T-helper 1 cell treated with Interleukin-12 subunit alpha and Interleukin-12 subunit beta and Interleukin-4 antibody, amounts not matched to agents 30 ng/mL and 1 ng/mL, for 36 hours (primary cell): ENCODE measurements around the gene COL7A1. TPM values are rescaled to one million over a fixed set of nuclear protein-coding genes. Genes with fewer than 3 reads are reported as not detected.

Source experiments
- intact Hi-C: fragments of 100-400 bp; cut with micrococcal nuclease; formaldehyde crosslinking; loops from one replicate; pipeline ENCODE4 v1.15.1; 2024
- total RNA-seq: library from RNA; stranded (reverse); gene quantifications from 2 replicates; pipeline ENCODE4 v1.2.3, GENCODE V29; 2022

Gene COL7A1
- 1.4 and 1.9 TPM in 2 replicates for total RNA-seq

GRCh38 chr3:48595075-48595525, at the start of gene COL7A1:
COL7A1 (minus strand) TSS chr3:48595329; CDS start chr3:48595159, 170 bp downstream.
- intact Hi-C loops: no loop called here

GRCh38 chr3:48642605-48643004, 47.5 kb upstream of the COL7A1 start:
- intact Hi-C loops: no loop called here

- intact Hi-C loops: no loop called here
Measured at GRCh38 chr3:48641396-48641795, 46.3 kb upstream of the COL7A1 start.

- intact Hi-C loops: loop anchor here (10.0 kb wide), 1 partner anchor 165 kb away; no protein-coding TSS in a partner anchor
Measured at GRCh38 chr3:48639944-48640606, 44.9 kb upstream of the COL7A1 start.

GRCh38 chr3:48637305-48637704, 42.2 kb upstream of the COL7A1 start:
- intact Hi-C loops: loop anchor here (10.0 kb wide), 1 partner anchor 163 kb away; no protein-coding TSS in a partner anchor

- intact Hi-C loops: loop anchor here (10.0 kb wide), 1 partner anchor 161 kb away; no protein-coding TSS in a partner anchor
Measured at GRCh38 chr3:48636149-48636655, 41.1 kb upstream of the COL7A1 start.

- intact Hi-C loops: loop anchor here (1.0 to 10.0 kb wide), 9 partner anchors 21 to 447 kb away; partner anchors contain the start of genes CDC25A, IP6K2 and UQCRC1
Measured at GRCh38 chr3:48635222-48636021, 40.3 kb upstream of the COL7A1 start, which contains the start of gene SLC26A6. SLC26A6 (minus strand) TSS chr3:48635461; CDS start chr3:48635393, 68 bp downstream.

GRCh38 chr3:48634661-48635221, 39.6 kb upstream of the COL7A1 start:
- intact Hi-C loops: loop anchor here (1.0 to 10.0 kb wide), 9 partner anchors 22 to 446 kb away; partner anchors contain the start of genes CDC25A, IP6K2 and UQCRC1

GRCh38 chr3:48633743-48634142, 38.6 kb upstream of the COL7A1 start:
- intact Hi-C loops: loop anchor here (10.0 kb wide), 1 partner anchor 159 kb away; no protein-coding TSS in a partner anchor

- intact Hi-C loops: loop anchor here (10.0 kb wide), 1 partner anchor 158 kb away; no protein-coding TSS in a partner anchor
Measured at GRCh38 chr3:48633256-48633655, 38.1 kb upstream of the COL7A1 start.

- intact Hi-C loops: loop anchor here (10.0 kb wide), 1 partner anchor 157 kb away; no protein-coding TSS in a partner anchor
Measured at GRCh38 chr3:48631516-48632448, 36.7 kb upstream of the COL7A1 start.

GRCh38 chr3:48630833-48631232, 35.7 kb upstream of the COL7A1 start:
- intact Hi-C loops: loop anchor here (10.0 kb wide), 1 partner anchor 156 kb away; no protein-coding TSS in a partner anchor

- intact Hi-C loops: loop anchor here (10.0 kb wide), 1 partner anchor 156 kb away; no protein-coding TSS in a partner anchor
Measured at GRCh38 chr3:48630407-48630806, 35.3 kb upstream of the COL7A1 start.

GRCh38 chr3:48629894-48630293, 34.8 kb upstream of the COL7A1 start:
- intact Hi-C loops: loop anchor here (10.0 kb wide), 1 partner anchor 155 kb away; no protein-coding TSS in a partner anchor

GRCh38 chr3:48628277-48629017, 33.3 kb upstream of the COL7A1 start:
- intact Hi-C loops: no loop called here

GRCh38 chr3:48625600-48625999, 30.5 kb upstream of the COL7A1 start:
- intact Hi-C loops: no loop called here

- intact Hi-C loops: no loop called here
Measured at GRCh38 chr3:48624767-48625166, 29.6 kb upstream of the COL7A1 start.

GRCh38 chr3:48623851-48624547, 28.9 kb upstream of the COL7A1 start:
- intact Hi-C loops: no loop called here
